ENCODE measurements around the gene TRIM47.

Gene TRIM47

DNA sequence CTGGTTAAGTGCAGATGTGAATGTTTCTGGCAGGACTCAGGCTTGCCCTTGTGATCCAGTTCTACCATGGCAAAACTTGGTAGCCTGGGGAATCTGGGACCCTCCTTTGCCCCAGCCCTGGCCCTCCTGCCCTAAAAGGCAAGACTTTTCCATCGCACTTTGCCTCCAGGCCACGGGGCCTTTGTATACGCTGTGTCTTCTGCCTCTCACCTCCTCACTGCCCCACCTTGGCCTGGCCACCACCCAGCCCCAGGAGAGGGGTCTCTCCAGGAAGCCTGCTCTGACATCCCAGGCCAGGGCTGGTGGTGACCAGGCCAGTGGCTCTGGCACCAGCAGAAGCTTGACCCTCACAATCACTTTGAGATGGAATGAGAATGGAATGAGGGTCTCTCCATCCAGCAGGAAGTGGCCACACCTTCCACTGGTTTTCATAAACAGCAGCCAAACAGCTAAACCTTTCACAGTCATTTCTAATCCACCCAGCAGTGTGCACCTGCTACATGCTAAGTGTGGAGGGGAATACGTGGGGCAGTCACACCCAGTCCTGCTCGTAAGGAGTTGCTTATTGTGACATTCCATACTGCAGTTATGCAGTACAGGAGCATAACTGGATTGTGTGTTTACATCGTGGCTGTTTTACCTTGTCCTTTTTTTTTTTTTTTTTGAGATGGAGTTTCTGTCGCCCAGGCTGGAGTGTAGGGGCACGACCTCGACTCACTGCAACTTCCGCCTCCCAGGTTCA, 27.9 kb upstream of the TRIM47 start:
- no peak for DNase-seq

DNA sequence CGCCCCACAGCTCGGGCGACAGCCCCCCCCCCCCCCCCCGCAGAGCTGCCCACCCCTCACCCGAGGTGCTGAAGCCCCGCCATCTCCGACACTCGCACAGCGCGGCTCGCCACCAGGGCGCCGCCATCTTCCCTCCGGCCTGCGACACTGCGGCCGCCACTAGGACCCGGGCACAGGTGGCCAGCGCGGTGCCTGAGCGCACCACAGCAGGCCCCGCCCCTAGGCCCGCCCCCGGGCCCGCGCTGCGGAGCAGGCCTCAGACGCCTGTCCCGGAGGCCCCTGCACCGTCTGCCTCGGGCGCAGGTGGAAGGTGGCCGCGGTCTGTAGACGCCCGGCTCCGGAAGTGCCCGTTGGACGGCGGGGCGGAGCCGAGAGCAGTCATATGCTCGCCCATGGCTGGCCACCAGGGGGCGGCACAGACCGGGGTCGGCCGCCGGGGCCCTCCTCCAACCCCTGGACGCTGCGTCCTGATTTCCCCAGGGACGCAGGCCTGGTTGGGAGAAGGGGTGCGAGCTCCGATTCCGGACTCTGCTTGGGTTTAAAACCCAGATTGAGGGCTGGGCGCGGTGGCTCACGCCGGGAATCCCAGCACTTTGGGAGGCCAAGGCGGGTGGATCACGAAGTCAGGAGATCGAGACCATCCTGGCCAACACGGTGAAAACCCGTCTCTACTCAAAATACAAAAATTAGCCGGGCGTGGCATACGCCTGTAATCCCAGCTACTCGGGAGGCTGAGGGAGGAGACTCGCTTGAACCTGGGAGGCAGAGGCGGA, 26.6 kb upstream of the TRIM47 start, which contains the start of gene MRPL38:
TSS of gene MRPL38 (minus strand) at position 136 of the 773 bp plus-strand sequence. CDS start at position 127, 9 bp downstream.
- DNase-seq, result peak; percentile 93

DNA sequence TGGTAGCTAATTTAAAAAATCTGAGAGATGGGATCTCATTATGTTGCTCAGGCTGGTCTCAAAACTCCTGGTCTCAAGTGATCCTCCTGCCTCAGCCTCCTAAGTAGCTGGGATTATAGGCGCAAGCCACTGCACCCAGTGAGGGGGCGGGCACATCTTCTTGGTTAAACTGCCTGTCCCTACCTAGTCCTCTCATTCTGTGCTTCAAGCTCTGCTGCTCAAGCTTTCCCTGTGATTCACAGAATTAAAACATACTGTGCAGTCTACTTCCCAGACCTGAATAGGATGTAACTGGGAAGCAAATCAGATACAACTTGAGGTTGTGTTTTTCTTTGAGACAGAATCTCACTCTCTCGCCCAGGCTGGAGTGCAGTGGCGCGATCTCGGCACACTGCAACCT, 24.0 kb upstream of the TRIM47 start:
- DNase-seq, result no peak

DNA sequence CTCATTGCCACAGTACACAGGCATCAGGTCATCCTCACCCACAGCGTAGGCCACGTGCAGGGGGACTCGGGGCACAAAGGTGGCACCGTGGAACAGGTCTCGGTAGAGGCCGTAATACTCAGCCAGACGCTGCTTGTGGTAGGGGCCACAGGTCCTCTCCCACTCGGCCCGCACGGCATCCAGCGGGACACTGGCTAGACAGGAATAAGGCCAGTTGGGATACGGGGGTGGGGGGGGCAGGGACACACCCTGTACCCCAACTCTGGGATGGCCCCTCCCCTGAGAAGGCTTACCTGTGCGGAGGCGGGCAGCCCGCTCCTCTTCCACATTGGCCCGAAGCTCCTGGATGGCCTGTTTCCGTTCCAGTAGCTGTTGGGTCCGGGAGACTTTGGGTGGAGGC, 23.3 kb upstream of the TRIM47 start:
- DNase-seq, result no peak

DNA sequence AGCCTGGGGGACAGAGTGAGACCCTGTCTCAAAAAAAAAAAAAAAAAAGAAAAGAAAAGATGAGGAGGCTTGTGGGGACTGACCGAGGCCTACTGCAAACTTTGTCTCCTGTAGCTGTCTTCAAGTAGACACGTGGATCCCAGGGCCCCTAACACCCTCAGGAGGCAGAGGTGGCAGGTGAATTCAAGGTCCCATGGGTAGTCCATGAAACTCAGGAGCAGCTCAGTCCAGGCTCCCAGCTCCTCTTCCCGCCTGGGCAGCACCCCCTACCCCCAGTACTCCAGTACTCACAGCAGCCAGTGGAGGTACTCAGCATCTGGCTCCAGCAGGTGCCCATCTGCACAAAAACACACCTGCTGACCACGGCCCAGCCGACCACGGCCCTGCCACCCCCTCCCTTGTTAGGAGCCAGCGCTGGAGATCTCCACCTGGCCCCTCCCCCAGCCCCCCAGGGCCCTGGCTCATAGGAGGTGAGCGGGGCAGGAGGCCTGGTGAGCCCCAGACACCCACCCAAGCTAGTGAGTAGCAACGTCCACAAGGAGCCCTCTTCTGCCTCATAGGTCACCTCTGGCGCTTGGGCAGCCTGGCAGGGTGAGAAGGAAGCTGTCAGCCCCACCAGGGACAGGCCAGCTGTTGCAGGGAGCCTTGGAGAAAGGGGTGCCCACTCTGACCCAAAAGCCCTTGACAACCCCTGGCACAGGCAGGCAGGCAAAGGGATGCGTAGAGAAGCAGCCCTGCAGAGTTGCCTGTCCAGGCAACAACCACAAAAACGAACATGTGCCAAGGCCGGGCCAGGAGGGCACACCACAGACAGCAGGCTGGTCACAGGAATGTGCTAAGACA, 22.5 kb upstream of the TRIM47 start:
- DNase-seq, result no peak

DNA sequence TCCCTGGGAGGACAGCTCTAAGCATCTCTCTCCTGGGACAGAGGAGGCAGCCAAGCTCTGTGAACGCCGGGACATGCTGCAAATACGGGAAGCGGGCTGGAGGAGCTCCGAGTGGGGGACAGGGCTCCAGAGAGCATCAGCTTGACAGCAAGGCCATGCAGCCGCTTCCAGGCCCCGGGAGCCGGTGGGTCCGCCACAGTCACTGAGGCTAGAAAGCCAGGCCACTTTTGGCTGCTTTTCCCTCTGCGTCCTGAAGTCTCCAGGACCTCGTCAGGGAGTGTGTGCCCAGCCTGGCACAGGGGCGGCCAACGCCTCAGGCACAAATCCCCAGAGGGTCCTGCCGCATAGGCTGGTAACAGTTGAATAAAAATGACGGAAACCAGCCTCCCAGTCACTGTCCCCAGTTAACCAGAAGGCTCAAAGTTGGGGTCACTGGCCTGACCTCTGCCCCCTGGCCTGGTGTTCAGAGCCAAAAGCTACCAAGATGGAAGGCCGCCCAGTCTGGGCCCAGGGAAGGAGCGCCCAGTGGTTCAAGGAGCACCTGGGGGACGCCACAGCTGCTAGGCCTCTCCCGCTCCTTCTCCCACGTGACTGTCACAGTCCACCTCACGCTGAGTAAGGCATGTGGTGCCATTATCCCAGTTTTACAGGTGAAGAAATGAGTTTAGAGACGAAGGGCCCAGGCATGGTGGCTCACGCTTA, 21.5 kb upstream of the TRIM47 start:
- DNase-seq, result no peak

DNA sequence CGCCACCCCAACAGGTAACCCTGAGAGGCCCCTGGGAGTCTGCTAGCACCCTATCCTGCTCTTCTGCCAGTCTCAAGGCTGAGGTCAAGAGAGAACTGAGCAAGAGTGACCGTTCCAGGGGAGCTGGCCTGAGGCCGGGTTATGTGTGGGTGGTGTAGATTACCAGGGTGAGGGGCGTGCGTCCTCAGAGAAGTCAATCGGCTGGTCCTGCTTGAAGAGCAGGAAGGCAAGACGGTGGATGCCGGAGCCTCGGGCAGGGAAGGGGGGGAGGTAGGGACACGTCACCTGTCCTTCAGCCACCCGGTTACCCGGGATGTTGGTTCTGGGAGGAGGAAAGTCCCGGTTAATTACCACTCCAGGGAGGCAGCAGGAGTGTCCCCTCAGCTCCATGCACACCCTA, 21.0 kb upstream of the TRIM47 start:
- DNase-seq, result no peak

DNA sequence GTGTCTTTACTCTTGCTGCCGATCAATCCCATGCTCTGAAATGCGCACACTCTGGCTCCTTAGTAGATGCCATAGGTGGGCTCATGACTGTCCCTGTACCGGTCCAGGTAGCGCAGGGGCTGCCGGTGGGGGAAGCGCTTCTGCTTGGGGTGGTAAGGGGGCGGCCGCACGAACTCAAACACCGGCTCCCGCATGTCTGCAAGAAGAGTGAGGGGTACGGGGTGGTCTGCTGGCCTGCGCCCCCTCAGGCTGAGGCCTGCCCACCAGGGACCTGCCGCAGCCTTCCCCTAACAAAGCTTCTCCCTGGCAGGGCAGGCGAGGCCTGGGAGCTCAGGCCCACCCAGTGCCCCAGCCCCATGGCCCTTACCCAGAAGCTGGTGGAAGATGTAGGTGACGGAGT, 20.4 kb upstream of the TRIM47 start:
- no peak for DNase-seq

DNA sequence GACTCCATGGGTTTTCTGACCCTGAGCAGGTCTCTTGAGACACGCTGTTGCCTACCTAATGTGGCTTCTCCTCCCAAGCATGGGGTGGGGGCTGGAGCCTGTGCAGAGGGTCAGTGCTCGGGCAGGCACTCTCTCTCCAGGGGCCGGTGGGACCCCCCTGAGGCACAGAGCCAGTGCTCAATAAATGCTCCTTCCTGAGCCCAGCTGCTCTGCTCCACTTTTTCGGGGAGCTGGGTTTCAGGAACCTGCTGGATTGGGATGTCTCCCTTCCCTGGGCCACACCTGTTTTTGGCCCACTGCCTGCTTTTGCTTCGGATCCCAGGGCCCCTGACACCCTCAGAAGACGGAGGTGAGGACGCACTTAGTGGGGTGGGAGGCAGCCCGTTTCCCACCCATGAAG, 19.7 kb upstream of the TRIM47 start:
- DNase-seq, result no peak

DNA sequence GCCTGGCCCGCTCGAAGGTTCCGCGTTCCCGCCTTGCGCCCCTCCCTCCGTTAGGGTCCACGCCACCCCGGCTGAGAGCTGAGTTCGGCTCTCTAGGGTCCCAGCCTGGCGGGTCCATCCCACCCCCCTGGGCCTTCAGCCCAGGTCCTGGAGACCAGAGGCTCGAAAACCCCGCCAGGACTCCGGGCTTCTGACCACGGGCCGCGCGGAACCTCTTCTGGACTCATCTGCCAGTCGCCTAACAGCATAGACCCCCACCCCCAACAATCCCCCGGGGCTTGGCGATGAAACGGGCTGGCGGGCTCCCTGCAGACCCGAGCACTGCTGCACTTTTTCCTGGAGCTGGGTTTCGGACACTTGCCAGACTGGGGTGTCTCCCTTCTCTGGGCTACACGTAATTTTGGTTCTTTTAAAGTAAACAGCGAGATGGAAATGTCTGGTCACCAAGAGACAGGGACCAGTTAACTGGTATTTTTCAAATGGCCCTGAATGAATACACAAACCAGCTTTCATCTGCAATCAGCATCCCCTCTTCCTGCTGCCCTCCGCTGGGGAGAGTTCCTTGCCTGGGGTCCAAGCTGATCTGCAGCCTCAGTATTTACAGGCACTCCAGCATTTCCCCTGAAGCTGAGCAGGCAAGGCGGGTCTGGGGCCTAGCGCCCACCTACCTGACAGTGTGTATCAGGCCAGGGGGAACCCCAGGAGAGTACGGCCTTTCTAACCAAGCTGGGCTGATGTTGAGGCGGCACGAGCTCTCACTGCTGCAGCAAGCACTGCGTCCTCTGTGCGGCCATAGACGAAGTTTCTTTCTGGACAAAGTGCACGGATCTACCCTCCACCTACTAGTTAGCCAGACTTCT, 19.0 kb upstream of the TRIM47 start:
- no peak for DNase-seq

DNA sequence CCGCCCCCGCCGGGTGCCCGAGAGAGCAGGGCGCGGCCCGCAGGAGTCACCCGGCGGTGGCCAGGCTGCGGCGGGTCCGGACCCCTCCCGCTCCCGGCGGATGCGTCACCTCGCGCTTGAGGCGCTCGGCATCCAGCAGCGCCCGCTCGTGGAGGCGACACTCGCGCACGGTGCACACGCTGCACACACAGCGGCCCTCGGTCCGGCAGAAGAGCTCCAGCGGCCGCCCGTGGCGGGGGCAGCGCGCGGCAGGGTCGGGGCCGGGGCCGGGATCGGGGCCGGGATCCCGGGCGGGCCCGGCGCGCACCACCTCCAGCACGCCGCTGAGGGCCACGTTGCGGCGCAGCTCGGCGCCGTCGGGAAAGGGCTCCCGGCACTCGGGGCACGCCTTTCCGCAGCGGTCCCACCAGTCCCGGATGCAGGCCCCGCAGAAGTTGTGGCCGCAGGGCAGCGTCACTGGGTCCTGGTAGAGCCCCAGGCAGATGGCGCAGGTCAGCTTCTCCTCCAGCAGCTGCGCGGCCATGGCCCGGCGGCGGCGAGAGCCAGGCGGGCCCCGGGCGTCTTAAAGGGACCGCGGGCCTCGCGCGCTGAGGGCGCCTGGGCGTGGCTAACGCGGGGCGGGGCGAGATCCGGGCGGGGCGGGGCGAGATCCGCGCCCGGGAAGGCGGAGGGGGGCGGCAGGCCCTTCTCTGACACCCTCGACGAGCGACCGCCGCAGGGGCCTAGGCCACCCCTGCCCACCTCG, 18.2 kb upstream of the TRIM47 start, which contains the start of gene TRIM65:
TSS of gene TRIM65 (minus strand) at position 537 of the 745 bp plus-strand sequence. CDS start at position 523, 14 bp downstream.
- DNase-seq, result peak; percentile 39

DNA sequence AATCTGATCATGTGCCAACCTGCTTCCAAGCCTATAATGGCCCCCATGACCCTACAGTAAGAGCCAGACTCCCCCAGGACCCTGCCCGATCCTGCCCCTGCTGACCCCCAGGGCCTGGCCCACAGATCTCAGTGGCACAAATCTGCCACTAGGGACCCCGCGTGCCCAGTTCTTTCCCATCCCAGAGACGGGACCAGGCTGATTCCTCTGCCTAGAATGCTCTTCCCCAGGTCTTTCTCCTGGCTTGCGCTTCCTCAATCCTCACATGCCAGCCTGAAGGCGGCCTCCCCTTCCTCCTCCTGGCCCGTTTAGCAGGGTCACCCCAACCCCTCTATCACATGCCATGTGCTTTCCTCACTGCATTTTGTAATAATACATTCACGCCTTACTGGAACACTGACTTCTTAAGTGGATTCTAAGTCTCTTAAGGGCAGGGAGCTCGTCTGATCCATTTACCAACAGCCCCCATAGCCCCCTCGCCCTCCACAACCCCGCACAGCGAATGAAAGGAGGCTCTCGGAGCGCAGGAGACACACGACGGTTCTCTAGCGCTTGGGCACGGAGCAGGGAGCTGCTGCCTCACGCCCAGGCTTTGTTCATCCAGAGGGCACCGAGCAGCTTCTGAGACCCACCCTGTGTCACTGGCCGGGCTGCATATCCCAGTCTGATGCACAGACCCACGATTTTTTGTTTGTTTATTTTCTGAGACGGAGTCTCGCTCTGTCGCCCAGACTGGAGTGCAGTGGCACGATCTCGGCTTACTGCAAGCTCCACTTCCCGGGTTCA, 17.2 kb upstream of the TRIM47 start:
- DNase-seq, result no peak

DNA sequence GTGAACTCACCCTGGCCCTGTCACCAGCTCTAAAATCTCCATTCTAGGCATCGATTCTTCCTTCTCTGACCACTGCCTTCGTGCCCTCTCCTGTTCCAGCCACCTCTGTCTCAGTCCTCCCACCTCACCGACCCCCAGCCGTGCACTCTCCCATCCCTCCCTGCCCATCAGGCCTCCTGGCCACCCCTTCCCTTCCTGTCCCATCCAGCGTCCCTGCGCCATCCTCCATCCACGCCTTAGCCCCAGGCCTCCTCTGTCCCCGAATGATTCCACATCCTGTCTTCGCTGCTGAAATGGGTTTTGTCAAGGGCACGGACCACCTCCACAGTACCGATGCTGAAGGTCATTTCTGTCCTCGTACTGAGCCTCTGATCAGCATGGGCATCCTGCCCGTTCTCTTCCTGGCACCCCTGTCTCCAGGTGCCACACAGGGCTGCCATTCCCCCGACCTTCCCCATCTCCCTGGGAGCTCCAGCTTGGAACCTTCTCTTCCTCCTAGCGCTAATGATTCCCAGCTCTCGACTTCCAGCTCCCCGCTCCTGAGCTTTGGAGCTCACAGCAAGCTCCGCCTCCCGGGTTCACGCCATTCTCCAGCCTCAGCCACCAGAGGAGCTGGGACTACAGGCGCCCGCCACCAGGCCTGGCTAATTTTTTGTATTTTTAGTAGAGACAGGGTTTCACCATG, 15.8 kb upstream of the TRIM47 start:
- no peak for DNase-seq

DNA sequence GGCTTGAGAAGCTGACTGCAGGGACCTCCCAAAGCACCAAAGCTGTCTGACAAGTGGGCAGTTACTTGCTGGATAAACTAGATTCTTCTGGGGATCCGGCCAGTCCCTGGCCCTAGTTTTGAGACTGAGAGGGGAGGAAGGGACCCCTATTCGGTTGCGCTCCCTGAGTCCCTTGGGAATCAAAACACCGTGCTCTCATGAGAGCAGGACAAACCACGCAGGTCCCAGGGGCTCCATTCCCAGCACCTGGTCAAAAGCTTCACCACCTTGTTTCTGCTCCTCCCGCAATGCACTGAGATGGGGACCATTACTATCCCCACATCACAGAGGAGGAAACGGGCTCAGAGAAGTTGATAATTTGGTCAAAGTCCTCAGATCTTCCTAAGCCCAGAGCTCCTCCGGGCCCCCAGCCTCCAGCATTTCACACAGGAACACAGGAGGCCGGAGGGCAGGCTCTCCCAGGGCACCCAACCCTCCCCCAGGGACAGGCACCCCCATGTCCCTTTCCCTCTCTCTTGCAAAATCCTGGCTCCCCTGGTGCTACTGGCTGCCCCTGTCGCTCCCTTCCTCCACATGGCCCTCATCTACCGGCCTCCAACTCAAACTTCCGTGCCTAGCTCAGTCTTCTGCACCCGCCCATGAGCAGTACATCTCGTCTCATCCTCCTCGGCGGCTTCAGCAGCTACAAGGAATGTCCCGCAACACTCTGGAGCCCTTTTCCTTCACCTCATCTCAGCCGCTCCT, 15.1 kb upstream of the TRIM47 start:
- no peak for DNase-seq

DNA sequence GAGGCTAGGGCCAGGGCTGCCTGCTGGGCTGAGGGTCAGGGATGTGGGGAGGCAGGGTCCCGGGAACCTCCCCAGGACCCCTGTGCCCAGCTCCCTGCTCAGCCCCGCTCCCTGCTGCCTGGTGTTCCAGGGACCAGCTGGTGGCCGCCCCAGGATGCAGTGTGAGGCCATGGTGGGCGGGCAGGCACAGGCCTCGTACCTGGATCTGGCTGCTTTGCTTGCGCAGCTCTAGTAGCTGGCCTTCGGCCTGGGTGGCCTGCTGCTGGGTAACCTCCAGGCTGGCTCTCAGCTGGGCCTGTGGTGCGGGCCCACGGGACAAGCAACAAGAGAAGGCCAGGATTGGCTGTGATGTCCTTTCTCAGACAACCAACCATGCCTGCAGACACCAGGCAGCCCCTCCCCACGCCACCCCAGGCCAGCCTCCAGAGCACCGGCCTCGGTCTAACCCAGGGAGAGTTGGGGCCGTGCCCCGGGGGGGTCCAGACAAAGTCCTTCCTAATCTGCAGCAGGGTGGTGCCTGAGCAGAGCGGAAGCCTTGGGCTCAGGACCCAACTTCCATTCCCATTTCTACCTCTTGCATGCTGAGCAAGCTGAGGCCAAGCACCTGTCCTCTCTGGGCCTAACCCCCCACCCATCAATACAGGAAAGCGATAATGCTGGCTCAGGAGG, 14.3 kb upstream of the TRIM47 start:
- DNase-seq, result no peak

DNA sequence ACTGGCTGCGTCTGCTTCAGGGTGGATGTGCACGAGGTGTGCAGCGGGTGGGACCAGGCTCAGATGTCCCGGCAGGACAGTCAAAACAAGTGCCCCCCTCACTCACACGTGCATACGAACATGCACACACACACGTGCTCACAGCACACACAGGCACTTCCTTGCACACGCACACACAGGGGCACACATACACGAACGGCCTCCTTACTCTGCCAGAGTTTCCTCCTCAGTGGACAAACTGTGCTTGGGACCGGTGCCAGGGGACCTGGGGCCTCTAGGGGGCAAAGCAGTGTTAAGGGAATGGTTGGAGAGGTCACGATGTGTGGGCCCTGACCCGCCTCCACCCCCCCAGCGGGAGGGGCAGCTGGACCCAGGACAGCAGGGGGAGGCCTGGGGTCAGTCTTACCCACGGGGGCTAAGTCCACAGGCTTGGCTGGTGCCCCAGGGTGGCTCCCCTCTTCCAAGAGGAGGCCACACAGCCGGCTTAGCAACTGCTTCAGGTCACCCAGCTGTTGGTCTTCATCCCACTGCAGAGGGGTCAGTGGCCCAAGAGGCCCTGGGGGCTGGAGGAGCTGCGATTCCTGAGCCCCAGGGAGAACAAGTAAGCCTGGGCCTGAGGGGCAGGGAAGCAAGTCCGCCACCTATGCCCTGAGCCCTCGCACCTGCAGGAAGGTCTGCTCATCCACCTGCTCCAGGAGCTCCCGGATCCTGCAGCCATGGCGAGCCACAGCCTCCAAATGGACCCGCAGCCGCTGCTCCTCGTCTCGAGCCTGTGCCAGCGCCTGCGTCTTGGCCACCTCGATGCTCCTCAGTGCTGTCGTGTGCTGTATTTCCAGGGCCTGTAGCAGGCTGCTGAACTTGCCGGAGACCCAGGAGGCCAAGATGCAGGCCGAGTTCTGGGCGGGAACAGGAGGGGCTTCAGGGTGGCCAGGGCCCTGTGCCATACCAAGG, 13.5 kb upstream of the TRIM47 start:
- no peak for DNase-seq

Data from NCI-H510A (cell line).